ENCODE data around the gene GAREM2.

DNA sequence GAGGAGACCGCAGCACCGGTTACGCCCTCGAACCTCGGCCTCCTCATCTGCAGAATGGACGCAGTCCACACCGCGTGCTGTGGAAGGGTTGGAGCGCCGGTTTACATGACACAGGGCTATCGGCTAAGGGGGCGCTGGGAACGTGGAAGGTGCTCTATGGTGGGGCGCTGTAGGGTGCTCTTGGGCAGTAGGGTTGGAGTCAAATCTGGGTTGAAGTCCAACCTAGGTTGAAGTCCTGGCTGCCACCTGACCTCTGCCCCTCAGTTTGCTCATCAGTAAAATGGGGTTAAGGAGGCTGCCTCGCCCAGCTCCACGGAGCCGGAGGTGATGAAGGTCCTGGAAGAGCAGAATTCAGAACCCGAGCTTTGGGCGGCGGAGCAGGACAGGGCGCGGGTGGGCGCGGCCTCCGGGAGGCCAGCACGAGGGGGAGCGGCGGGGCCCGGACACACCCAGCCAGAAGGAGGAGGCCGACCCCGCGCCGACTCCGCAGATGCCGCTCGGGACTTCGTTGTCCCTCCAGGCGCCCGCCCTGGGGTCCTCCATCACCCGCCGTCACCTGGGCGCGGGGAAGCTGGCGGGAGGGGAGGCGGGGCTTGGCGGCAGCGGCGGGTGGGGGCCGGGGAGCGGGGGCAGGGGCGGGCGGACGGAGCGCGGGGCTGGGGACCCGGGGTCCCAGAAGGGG is 558 bp upstream of the GAREM2 start:
- TF ChIP-seq POLR2AphosphoS5 (IDR thresholded peaks at IDR 0.05; ENCODE audit: insufficient read depth, low read depth, low read length) (no peak), POLR2A (IDR thresholded peaks at IDR 0.05; ENCODE audit: low read depth, low read length) (no peak), EZH2 (IDR thresholded peaks at IDR 0.05; ENCODE audit: borderline replicate concordance, low read depth, low read length, severe bottlenecking) (no peak), MYC (IDR thresholded peaks at IDR 0.05; ENCODE audit: low read depth, low read length) (no peak), JUN (IDR thresholded peaks at IDR 0.05; ENCODE audit: borderline replicate concordance, insufficient read depth, insufficient read length, low read depth) (no peak), FOS (IDR thresholded peaks at IDR 0.05; ENCODE audit: borderline replicate concordance, insufficient read depth, low read length) (no peak)
- TF ChIP-seq, protein P1, sequence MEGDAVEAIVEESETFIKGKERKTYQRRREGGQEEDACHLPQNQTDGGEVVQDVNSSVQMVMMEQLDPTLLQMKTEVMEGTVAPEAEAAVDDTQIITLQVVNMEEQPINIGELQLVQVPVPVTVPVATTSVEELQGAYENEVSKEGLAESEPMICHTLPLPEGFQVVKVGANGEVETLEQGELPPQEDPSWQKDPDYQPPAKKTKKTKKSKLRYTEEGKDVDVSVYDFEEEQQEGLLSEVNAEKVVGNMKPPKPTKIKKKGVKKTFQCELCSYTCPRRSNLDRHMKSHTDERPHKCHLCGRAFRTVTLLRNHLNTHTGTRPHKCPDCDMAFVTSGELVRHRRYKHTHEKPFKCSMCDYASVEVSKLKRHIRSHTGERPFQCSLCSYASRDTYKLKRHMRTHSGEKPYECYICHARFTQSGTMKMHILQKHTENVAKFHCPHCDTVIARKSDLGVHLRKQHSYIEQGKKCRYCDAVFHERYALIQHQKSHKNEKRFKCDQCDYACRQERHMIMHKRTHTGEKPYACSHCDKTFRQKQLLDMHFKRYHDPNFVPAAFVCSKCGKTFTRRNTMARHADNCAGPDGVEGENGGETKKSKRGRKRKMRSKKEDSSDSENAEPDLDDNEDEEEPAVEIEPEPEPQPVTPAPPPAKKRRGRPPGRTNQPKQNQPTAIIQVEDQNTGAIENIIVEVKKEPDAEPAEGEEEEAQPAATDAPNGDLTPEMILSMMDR (IDR thresholded peaks at IDR 0.05; ENCODE audit: extremely low read depth in 1 of 2, insufficient read depth in 1 of 2, low read depth in 1 of 2, low read length in 2 of 2): no peak
- TF ChIP-seq, protein P2, sequence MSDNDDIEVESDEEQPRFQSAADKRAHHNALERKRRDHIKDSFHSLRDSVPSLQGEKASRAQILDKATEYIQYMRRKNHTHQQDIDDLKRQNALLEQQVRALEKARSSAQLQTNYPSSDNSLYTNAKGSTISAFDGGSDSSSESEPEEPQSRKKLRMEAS (IDR thresholded peaks at IDR 0.05; ENCODE audit: insufficient read depth, insufficient read length): no peak

Data from endothelial cell of umbilical vein (primary cell).